ENCODE measurements around the gene OFD1.

Gene OFD1

GRCh38 chrX:13732246-13733067 lies 2.1 kb upstream of the OFD1 start:
- no peak for DNase-seq (ENCODE audit: low read depth, low spot score)
- in situ Hi-C loops (cut with HindIII; ENCODE audit: low sequenced_read_pairs): no loop called here
- TF ChIP-seq CTCF (IDR thresholded peaks at IDR 0.05; ENCODE audit: low read depth, low read length): no peak
- H3K4me3 ChIP-seq (ENCODE audit: low read depth, low read length): no peak overlapping the region

GRCh38 chrX:13733506-13733905 lies 1.0 kb upstream of the OFD1 start:
- TF ChIP-seq CTCF (IDR thresholded peaks at IDR 0.05; ENCODE audit: low read depth, low read length): no peak
- DNase-seq (ENCODE audit: low read depth, low spot score): no peak
- in situ Hi-C loops (cut with HindIII; ENCODE audit: low sequenced_read_pairs): no loop called here
- H3K4me3 ChIP-seq (ENCODE audit: low read depth, low read length): peak overlapping the region; percentile 75

- H3K4me3 ChIP-seq (ENCODE audit: low read depth, low read length): no peak overlapping the region
- in situ Hi-C loops (cut with HindIII; ENCODE audit: low sequenced_read_pairs): no loop called here
- no peak for DNase-seq (ENCODE audit: low read depth, low spot score)
- no peak for TF ChIP-seq CTCF (IDR thresholded peaks at IDR 0.05; ENCODE audit: low read depth, low read length)
These were observed 7.1 kb downstream of the OFD1 start for GRCh38 chrX:13741695-13742094.

- no peak overlapping the region for H3K4me3 ChIP-seq (ENCODE audit: low read depth, low read length)
- no peak for TF ChIP-seq CTCF (IDR thresholded peaks at IDR 0.05; ENCODE audit: low read depth, low read length)
- in situ Hi-C loops (cut with HindIII; ENCODE audit: low sequenced_read_pairs): no loop called here
- no peak for DNase-seq (ENCODE audit: low read depth, low spot score)
These were observed 8.0 kb downstream of the OFD1 start for GRCh38 chrX:13742397-13743176.

- no peak overlapping the region for H3K4me3 ChIP-seq (ENCODE audit: low read depth, low read length)
- in situ Hi-C loops (cut with HindIII; ENCODE audit: low sequenced_read_pairs): no loop called here
- peak; percentile 68 for DNase-seq (ENCODE audit: low read depth, low spot score)
- peak; percentile 67 for TF ChIP-seq CTCF (IDR thresholded peaks at IDR 0.05; ENCODE audit: low read depth, low read length)
These were observed 13.3 kb downstream of the OFD1 start for GRCh38 chrX:13747836-13748235.

GRCh38 chrX:13748486-13748885 lies 13.9 kb downstream of the OFD1 start:
- H3K4me3 ChIP-seq (ENCODE audit: low read depth, low read length): no peak overlapping the region
- in situ Hi-C loops (cut with HindIII; ENCODE audit: low sequenced_read_pairs): no loop called here
- TF ChIP-seq CTCF (IDR thresholded peaks at IDR 0.05; ENCODE audit: low read depth, low read length): no peak
- no peak for DNase-seq (ENCODE audit: low read depth, low spot score)

All from astrocyte of the spinal cord (primary cell).